ENCODE measurements around the gene NETO2. TPM values are rescaled to one million over a fixed set of nuclear protein-coding genes. Genes with fewer than 3 reads are reported as not detected.

Gene NETO2
- total and polyA plus RNA-seq, 2 of the 13 experiments (the other 11 are each of a cell fraction or from before 2014, with no cell fraction given) = 8.2 to 13.5 TPM

- TF ChIP-seq PRDM15 (CRISPR knock-in tag; IDR thresholded peaks at IDR 0.05) = no peak
- TF ChIP-seq E2F2 (CRISPR knock-in tag; IDR thresholded peaks at IDR 0.05; ENCODE audit: borderline replicate concordance) = no peak
- no peak for TF ChIP-seq MAX (IDR thresholded peaks at IDR 0.05)
- TF ChIP-seq FOSL2 (CRISPR knock-in tag; IDR thresholded peaks at IDR 0.05) = peak; percentile 11; the same call in 1 of the 2 replicates
- no peak for TF ChIP-seq SNAPC4 (CRISPR knock-in tag; IDR thresholded peaks at IDR 0.05)
- TF ChIP-seq ZNF766 (CRISPR knock-in tag; IDR thresholded peaks at IDR 0.05; ENCODE audit: borderline replicate concordance) = no peak
- no peak for TF ChIP-seq NFYB (CRISPR knock-in tag; IDR thresholded peaks at IDR 0.05)
- no peak for TF ChIP-seq SOX13 (IDR thresholded peaks at IDR 0.05)
- 0 out of 4 replicates have a peak, but pooled peaks of 1 of the 2 experiments have one; percentile 9 for TF ChIP-seq SOX13 (CRISPR knock-in tag; conservative IDR thresholded peaks at IDR 0.05 in 1 of 2, IDR thresholded peaks at IDR 0.05 in 1 of 2)
- no peak for TF ChIP-seq ZNF597 (CRISPR knock-in tag; IDR thresholded peaks at IDR 0.05)
- in situ Hi-C loops (cut with HindIII; ENCODE audit: extremely low pct_ligation_motif_present, low pct_unique_long_range_greater_than_20kb) = loop anchor here (5.0 to 10.0 kb wide), 2 partner anchors 191 to 981 kb away; no protein-coding TSS in a partner anchor
- no peak for FAIRE-seq
- Histone ChIP-seq H3K79me2 (ENCODE audit: insufficient read depth, low read length) (no peaks in the 10 kb centered on the region), H3K4me3 (replicated peaks in 1 of 3; ENCODE audit: insufficient read depth in 1 of 3, low read depth in 2 of 3, low read length in 3 of 3) (no peak overlapping the region), H3K4me2 (ENCODE audit: low read depth, low read length) (no peak overlapping the region), H2AFZ (ENCODE audit: low read length) (no peak overlapping the region), H3K4me1 (ENCODE audit: insufficient read depth, low read length) (0 out of 2 replicates have a peak, but pooled peaks cover under 1% of the 10 kb centered on the region), H3K27ac (ENCODE audit: extremely low read length, insufficient read depth, low read length) (no peak overlapping the region), H3K9me3 (ENCODE audit: low read length) (no peaks in the 10 kb centered on the region), H3K9ac (ENCODE audit: insufficient read depth, low read depth, low read length) (no peak overlapping the region), H3K27me3 (ENCODE audit: control insufficient read depth in 1 of 2, insufficient read depth in 2 of 2, low read length in 2 of 2) (no peaks in the 10 kb centered on the region), H4K20me1 (ENCODE audit: insufficient read depth, low read length) (no peaks in the 10 kb centered on the region), H3K36me3 (replicated peaks in 1 of 2; ENCODE audit: control insufficient read depth in 1 of 2, insufficient read depth in 2 of 2, low read length in 2 of 2) (no peaks in the 10 kb centered on the region)
- intact Hi-C loops (cut with micrococcal nuclease; ENCODE audit: unreplicated experiment) = no loop called here
- WGBS (ENCODE audit: low lambda C conversion rate) = 55% methylated on average over 8 of the region's 8 CpGs
- BruUV-seq (replicated peaks) = no TSS peak
- ChIA-PET POLR2A (no interaction called here), CTCF (ENCODE audit: low intra/inter-chr PET ratio, low total read pairs) (no interaction called here)
- no peak for ATAC-seq
- DNase-seq (ENCODE audit: low spot score) = peak; percentile 13
Observed at GRCh38 chr16:47136099-47136842, 7.5 kb downstream of the NETO2 start.

Measured in HepG2 (cell line).